Heart left ventricle (tissue), 13 donors: ENCODE results near the gene EEF1A1.

Experiments
- CTCF ChIP-seq, 12 donors: fragments of 200-600 bp; sonication (generic) in 4 of 12; IDR thresholded peaks; one replicate each; pipeline versions ENCODE4 v1.5.0 to v1.8.0; 2018 to 2022; ENCODE audit warnings: antibody characterized with exemption in 12 of 12, mild to moderate bottlenecking in 5 of 12
- POLR2A ChIP-seq, 2 donors: fragments of 450-650 bp; IDR thresholded peaks; one replicate each; pipeline ENCODE4 v1.6.1; 2017; ENCODE audit warnings: antibody characterized with exemption in 2 of 2, mild to moderate bottlenecking in 2 of 2, moderate library complexity in 2 of 2
- donor health status: ischemic (EF 13 %, LVEDD 7.1; RV severe dilation, severe dysfunction).
- donor health status: DM: no; HTN: yes; CAD: no.
- donor health status: DM: no; HTN: no; CAD: no.
- donor health status: ischemic (EF 25% LVEDD 6.9; RV normal size, moderate dysfunction).
- donor health status: ischemic (EF 25% LVEDD 5.7; RV mildly dilated, moderate dysfunction).
- donor health status: ischemic (EF 35%, LVEDD 5.7; RV mildly dilated, moderate dysfunction).
- donor health status: nonischemic (EF 11% LVEDD 7.7; RV severe dilation, severe dysfunction).
- donor health status: DM: yes; HTN: yes; CAD: no.
- donor health status: PGD.
- donor health status: ischemic (EF 29% LVEDD 5.4; RV normal size, mild dysfunction).
- donor health status: nonischemic (EF 23%, LVEDD 6.1; RV moderate dilation, normal function).

GRCh38 chr6:73519926-73520687 lies 725 bp downstream of the EEF1A1 start:
- TF ChIP-seq CTCF (IDR thresholded peaks at IDR 0.05) (no peak), POLR2A (IDR thresholded peaks at IDR 0.05) (no peak)
